Fibroblast of mammary gland (primary cell): ENCODE results near the gene PRSS35.
"Not testable (repeated sequence)": the region's sequence is repeated elsewhere in the genome, so short reads cannot be mapped to it uniquely, and the experiment has no call there.

Source experiments
- DNase-seq: peaks from one replicate; pipeline ENCODE4 v3.0.0-alpha.2; 2010; ENCODE audit warnings: low read depth
- H3K4me3 ChIP-seq: 2 replicates; pipeline ENCODE4 v1.5.1; 2011; ENCODE audit warnings: low read depth, mild to moderate bottlenecking, low read length, moderate library complexity; ENCODE audit not compliant: control insufficient read depth
- TF ChIP-seq, protein P1 (sequence below): conservative IDR thresholded peaks from 2 replicates; pipeline ENCODE4 v1.5.1; 2011; ENCODE audit warnings: low read depth, low read length, inconsistent platforms; ENCODE audit not compliant: control insufficient read depth, insufficient read depth

The PRSS35 gene

GRCh38 chr6:83539678-83540077, 27.3 kb downstream of the PRSS35 start:
- DNase-seq: no peak
- H3K4me3 ChIP-seq: no peak overlapping the region
- TF ChIP-seq, protein P1, sequence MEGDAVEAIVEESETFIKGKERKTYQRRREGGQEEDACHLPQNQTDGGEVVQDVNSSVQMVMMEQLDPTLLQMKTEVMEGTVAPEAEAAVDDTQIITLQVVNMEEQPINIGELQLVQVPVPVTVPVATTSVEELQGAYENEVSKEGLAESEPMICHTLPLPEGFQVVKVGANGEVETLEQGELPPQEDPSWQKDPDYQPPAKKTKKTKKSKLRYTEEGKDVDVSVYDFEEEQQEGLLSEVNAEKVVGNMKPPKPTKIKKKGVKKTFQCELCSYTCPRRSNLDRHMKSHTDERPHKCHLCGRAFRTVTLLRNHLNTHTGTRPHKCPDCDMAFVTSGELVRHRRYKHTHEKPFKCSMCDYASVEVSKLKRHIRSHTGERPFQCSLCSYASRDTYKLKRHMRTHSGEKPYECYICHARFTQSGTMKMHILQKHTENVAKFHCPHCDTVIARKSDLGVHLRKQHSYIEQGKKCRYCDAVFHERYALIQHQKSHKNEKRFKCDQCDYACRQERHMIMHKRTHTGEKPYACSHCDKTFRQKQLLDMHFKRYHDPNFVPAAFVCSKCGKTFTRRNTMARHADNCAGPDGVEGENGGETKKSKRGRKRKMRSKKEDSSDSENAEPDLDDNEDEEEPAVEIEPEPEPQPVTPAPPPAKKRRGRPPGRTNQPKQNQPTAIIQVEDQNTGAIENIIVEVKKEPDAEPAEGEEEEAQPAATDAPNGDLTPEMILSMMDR: no peak

GRCh38 chr6:83546636-83547035, 34.3 kb downstream of the PRSS35 start:
- TF ChIP-seq, protein P1: no peak
- no peak for DNase-seq
- no peak overlapping the region for H3K4me3 ChIP-seq

DNA sequence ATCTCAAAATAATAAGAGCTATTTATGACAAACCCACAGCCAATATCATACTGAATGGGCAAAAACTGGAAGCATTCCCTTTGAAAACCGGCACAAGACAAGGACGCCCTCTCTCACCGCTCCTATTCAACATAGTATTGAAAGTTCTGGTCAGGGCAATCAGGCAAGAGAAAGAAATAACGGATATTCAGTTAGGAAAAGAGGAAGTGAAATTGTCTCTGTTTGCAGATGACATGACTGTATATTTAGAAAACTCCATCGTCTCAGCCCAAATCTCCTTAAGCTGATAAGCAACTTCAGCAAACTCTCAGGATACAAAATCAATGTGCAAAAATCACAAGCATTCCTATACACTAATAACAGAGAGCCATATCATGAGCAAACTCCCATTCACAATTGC, 38.1 kb downstream of the PRSS35 start:
- not testable (repeated sequence) for H3K4me3 ChIP-seq, DNase-seq

DNA sequence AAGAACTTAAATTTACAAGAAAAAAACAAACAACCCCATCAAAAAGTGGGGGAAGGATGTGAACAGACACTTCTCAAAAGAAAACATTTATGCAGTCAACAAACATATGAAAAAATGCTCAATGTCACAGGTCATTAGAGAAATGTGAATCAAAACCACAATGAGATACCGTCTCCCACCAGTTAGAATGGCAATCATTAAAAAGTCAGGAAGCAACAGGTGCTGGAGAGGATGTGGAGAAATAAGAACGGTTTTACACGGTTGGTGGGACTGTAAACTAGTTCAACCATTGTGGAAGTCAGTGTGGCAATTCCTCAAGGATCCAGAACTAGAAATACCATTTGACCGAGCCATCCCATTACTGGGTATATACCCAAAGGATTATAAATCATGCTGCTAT, 39.4 kb downstream of the PRSS35 start:
- not testable (repeated sequence) for DNase-seq, H3K4me3 ChIP-seq

DNA sequence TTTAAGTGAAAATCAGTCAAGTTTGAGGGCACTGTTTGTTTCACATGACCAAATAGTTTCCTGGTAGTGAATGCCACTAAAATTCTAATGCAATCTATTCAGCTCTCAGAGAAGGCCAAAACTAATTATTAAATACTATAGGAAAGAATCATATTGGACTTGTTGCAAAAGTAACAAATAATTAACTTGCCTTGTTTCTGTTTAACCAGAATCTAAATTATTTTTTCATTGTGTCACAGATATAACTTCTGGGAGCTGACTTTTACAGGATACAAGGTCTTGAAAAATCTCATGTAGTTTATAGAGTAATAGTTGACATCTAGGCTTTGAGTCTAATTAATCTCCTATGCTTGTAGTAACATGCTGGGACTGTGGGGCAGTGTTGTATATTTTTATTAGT, 44.5 kb downstream of the PRSS35 start:
- DNase-seq: no peak
- H3K4me3 ChIP-seq: no peak overlapping the region
- TF ChIP-seq, protein P1: no peak

GRCh38 chr6:83558975-83559374, 46.6 kb downstream of the PRSS35 start:
- TF ChIP-seq, protein P1: no peak
- no peak for DNase-seq
- H3K4me3 ChIP-seq: no peak overlapping the region

GRCh38 chr6:83571663-83572185, 59.4 kb downstream of the PRSS35 start:
- not testable (repeated sequence) for H3K4me3 ChIP-seq

GRCh38 chr6:83574783-83575182, 62.4 kb downstream of the PRSS35 start:
- no peak for DNase-seq
- TF ChIP-seq, protein P1: no peak
- no peak overlapping the region for H3K4me3 ChIP-seq

More at GRCh38 chr6:83571663-83572185, 59.4 kb downstream of the PRSS35 start:
- DNase-seq: not testable (repeated sequence)
